K562 (cell line): ENCODE data around the gene CPTP. TPM values are rescaled to one million over a fixed set of nuclear protein-coding genes. Genes with fewer than 3 reads are reported as not detected.

Experiments
- ATF1 ChIP-seq, 2 experiments: fragments of 450-650 bp in 1 of 2; IDR thresholded peaks; 2 replicates each; pipeline ENCODE4 v1.6.1; 2016; ENCODE audit warnings: missing compliant biosample characterization in 1 of 2, missing genetic modification characterization in 1 of 2
- ATF7 ChIP-seq: fragments of 450-650 bp; IDR thresholded peaks from 2 replicates; pipeline ENCODE4 v1.7.1; 2014; ENCODE audit warnings: mild to moderate bottlenecking, moderate library complexity
- CCNT2 ChIP-seq: IDR thresholded peaks from 2 replicates; pipeline ENCODE4 v1.6.1; 2011; ENCODE audit warnings: borderline replicate concordance, low read depth, mild to moderate bottlenecking, moderate library complexity, mixed read lengths, low read length; ENCODE audit not compliant: insufficient read length; ENCODE audit errors: extremely low read depth
- CREM ChIP-seq: IDR thresholded peaks from 2 replicates; pipeline ENCODE4 v1.6.1; 2014; ENCODE audit warnings: antibody characterized with exemption, low read depth
- GABPB1 ChIP-seq: sonication (generic); formaldehyde crosslinking; IDR thresholded peaks from 2 replicates; pipeline ENCODE4 v1.8.0; 2022; ENCODE audit warnings: mild to moderate bottlenecking, missing genetic modification reagents
- ILF3 ChIP-seq: fragments of 450-650 bp; IDR thresholded peaks from 2 replicates; pipeline ENCODE4 v1.6.1; 2018; ENCODE audit warnings: antibody characterized with exemption, mild to moderate bottlenecking, moderate library complexity, borderline replicate concordance
- MAFK ChIP-seq: IDR thresholded peaks from 2 replicates; pipeline ENCODE4 v1.6.1; 2011; ENCODE audit warnings: low read length, improper control_type of control experiment
- MAX ChIP-seq: sonication (generic); formaldehyde crosslinking; IDR thresholded peaks from 2 replicates; pipeline ENCODE4 v1.9.0; 2022; ENCODE audit warnings: mild to moderate bottlenecking, missing genetic modification reagents
- NCOA2 ChIP-seq, 2 experiments: fragments of 450-650 bp; IDR thresholded peaks; 2 replicates each; pipeline ENCODE4 v1.6.1; 2018; ENCODE audit warnings: mild to moderate bottlenecking in 2 of 2, moderate library complexity in 1 of 2; ENCODE audit not compliant: partially characterized antibody in 2 of 2
- NR3C1 ChIP-seq: sonication (generic); formaldehyde crosslinking; IDR thresholded peaks from 2 replicates; pipeline ENCODE4 v1.8.1; 2022; ENCODE audit warnings: missing genetic modification reagents
- STAT6 ChIP-seq: sonication (generic); formaldehyde crosslinking; IDR thresholded peaks from 2 replicates; pipeline ENCODE4 v1.8.1; 2023; ENCODE audit warnings: mild to moderate bottlenecking, missing genetic modification reagents
- ZFPM2 ChIP-seq: fragments of 250-450 bp; sonication (Bioruptor Pico); IDR thresholded peaks from 2 replicates; pipeline ENCODE4 v1.5.1; 2022; ENCODE audit warnings: mild to moderate bottlenecking
- ZNF398 ChIP-seq: fragments of 250-450 bp; sonication (Bioruptor Pico); IDR thresholded peaks from 2 replicates; pipeline ENCODE4 v1.8.0; 2021; ENCODE audit warnings: moderate library complexity, mild to moderate bottlenecking, inconsistent platforms
- ZNF431 ChIP-seq: sonication (generic); formaldehyde crosslinking; IDR thresholded peaks from 2 replicates; pipeline ENCODE4 v1.8.0; 2022; ENCODE audit warnings: mild to moderate bottlenecking, missing genetic modification reagents
- ZNF79 ChIP-seq: fragments of 250-450 bp; sonication (Bioruptor Pico); IDR thresholded peaks from 2 replicates; pipeline ENCODE4 v1.4.0; 2020; ENCODE audit warnings: low read depth, mild to moderate bottlenecking, moderate library complexity
- polyA plus RNA-seq, 8 experiments: library from polyadenylated mRNA; depleted of rRNA in 4 of 8; stranded (reverse) in 5 of 8; unstranded in 3 of 8; fragments of >200 nt; fragmentation: Nextera tagmentation in 2 of 8; fragmentation: Illumina TruSeq in 1 of 8; extraction: Ambion mirVana in 2 of 8; extraction: Trizol in 1 of 8; gene quantifications; 2 replicates each; pipeline versions ENCODE4 v1.2.1 to v1.2.3, GENCODE V29; 2011 to 2014; ENCODE audit warnings: inconsistent platforms in 1 of 8, missing spikeins in 1 of 8
- total RNA-seq, 7 experiments: library from RNA; depleted of rRNA in 6 of 7; stranded (reverse); fragments of >200 nt in 6 of 7; fragmentation: Illumina TruSeq in 2 of 7; extraction: Trizol in 2 of 7; gene quantifications; 2 replicates each; pipeline versions ENCODE4 v1.2.1 to v1.2.3, GENCODE V29; 2011 to 2021; ENCODE audit warnings: low replicate concordance in 1 of 7
- TF ChIP-seq, protein P1 (sequence below): fragments of 250-450 bp; sonication (Bioruptor Pico); IDR thresholded peaks from 2 replicates; pipeline ENCODE4 v1.4.0; 2020
- TF ChIP-seq, protein P2 (sequence below): IDR thresholded peaks from 2 replicates; pipeline ENCODE4 v1.6.1; 2011; ENCODE audit warnings: borderline replicate concordance, low read depth, mild to moderate bottlenecking, moderate library complexity, low read length; ENCODE audit not compliant: insufficient read depth, poor library complexity, severe bottlenecking

Gene CPTP
- total and polyA plus RNA-seq, 9 of the 15 experiments (the other 6 are each of a cell fraction or from before 2014, with no cell fraction given), result 0.11 to 25.8 (median 3.5) TPM

DNA sequence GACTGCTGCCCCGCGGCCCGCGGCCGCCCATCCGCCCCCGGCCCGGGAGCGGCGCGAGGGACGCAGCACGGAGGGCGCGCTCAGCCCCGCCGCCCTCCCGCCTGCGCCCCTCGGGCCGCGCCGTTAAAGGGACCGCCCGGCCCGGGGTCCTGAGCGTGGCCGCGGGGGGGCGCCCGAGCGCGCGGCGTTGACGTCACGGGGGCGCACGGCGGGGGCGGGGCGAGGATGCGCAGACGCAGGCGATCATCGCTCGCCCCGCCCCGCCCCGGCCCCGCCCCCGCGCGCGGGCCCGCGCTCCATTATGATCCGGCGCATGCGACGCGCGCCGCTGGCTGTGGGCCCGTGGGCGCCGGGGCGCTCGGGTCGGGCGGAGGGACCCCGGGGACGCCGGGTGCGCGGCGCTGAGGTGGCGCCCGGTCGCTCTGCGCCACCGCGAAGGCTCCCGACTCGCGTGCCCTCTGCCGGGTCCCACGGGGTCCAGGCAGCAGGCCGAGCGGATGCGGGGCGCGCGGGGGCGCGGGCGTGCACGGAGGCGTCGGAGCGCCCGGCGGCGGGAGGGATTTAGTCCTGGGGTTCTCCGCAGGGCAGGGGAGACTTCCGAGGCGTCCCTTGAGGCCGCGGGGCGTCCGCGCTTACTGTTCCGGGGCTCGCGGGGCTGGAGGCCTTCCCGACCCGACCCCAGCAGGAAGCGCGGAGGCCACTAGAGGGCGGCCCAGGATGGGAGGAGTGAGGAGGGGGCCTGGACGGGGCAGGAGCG is 24.8 kb downstream of the CPTP start, which contains the start of gene DVL1 (continued):
- TF ChIP-seq NR3C1 (CRISPR knock-in tag) (peak; percentile 70; the same call in 1 of the 2 replicates), NCOA2 (IDR thresholded peaks at IDR 0.05; ENCODE audit: partially characterized antibody in 2 of 2) (no peak), GABPB1 (CRISPR knock-in tag) (peak; percentile 57; the same call in 1 of the 2 replicates), ATF1 (CRISPR knock-in tag; IDR thresholded peaks at IDR 0.05) (no peak), ATF1 (tag; IDR thresholded peaks at IDR 0.05) (peak; percentile 29; the same call in 1 of the 2 replicates), ZNF398 (no peak), MAX (CRISPR knock-in tag) (peak; percentile 41; the same call in 1 of the 2 replicates), ILF3 (peak; percentile 91; the same call in 1 of the 2 replicates), MAFK (no peak), ZNF79 (CRISPR knock-in tag) (no peak), ZFPM2 (CRISPR knock-in tag) (peak; percentile 65; the same call in 1 of the 2 replicates), STAT6 (CRISPR knock-in tag) (peak; percentile 83; the same call in 1 of the 2 replicates), ZNF431 (CRISPR knock-in tag) (0 out of 2 replicates have a peak, but pooled peaks have one; percentile 20), CCNT2 (peak; percentile 50), CREM (peak; percentile 89), ATF7 (peak; percentile 45; the same call in 1 of the 2 replicates)
- TF ChIP-seq, protein P1, sequence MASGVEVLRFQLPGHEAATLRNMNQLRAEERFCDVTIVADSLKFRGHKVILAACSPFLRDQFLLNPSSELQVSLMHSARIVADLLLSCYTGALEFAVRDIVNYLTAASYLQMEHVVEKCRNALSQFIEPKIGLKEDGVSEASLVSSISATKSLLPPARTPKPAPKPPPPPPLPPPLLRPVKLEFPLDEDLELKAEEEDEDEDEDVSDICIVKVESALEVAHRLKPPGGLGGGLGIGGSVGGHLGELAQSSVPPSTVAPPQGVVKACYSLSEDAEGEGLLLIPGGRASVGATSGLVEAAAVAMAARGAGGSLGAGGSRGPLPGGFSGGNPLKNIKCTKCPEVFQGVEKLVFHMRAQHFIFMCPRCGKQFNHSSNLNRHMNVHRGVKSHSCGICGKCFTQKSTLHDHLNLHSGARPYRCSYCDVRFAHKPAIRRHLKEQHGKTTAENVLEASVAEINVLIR (CRISPR knock-in tag), result peak; percentile 57; the same call in 1 of the 2 replicates
- TF ChIP-seq, protein P2, sequence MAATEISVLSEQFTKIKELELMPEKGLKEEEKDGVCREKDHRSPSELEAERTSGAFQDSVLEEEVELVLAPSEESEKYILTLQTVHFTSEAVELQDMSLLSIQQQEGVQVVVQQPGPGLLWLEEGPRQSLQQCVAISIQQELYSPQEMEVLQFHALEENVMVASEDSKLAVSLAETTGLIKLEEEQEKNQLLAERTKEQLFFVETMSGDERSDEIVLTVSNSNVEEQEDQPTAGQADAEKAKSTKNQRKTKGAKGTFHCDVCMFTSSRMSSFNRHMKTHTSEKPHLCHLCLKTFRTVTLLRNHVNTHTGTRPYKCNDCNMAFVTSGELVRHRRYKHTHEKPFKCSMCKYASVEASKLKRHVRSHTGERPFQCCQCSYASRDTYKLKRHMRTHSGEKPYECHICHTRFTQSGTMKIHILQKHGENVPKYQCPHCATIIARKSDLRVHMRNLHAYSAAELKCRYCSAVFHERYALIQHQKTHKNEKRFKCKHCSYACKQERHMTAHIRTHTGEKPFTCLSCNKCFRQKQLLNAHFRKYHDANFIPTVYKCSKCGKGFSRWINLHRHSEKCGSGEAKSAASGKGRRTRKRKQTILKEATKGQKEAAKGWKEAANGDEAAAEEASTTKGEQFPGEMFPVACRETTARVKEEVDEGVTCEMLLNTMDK, result peak; percentile 95
